SK-N-SH (cell line): ENCODE measurements around the gene FCHSD2. TPM values are rescaled to one million over a fixed set of nuclear protein-coding genes. Genes with fewer than 3 reads are reported as not detected.

ENCODE experiments used
- CTCF ChIA-PET: fragments of 300-600, 350-600 bp; formaldehyde crosslinking; extraction: SDS; loops from one replicate; lab custom pipeline; 2021; lab: Yijun Ruan, JAX
- POLR2A ChIA-PET: fragments of 350-600 bp; sonication (Branson Sonifier 250); formaldehyde crosslinking; extraction: SDS; loops from one replicate; lab custom pipeline; 2020; ENCODE audit warnings: antibody characterized with exemption, inconsistent platforms; lab: Yijun Ruan, JAX
- DNase-seq: peaks from one replicate; pipeline ENCODE4 v3.0.0; 2012
- H2AFZ ChIP-seq: fragments of 200-600 bp; sonication (generic); 2 replicates; pipeline ENCODE4 v1.8.1; 2016; ENCODE audit warnings: antibody characterized with exemption, mild to moderate bottlenecking, low read depth
- H3F3A ChIP-seq: fragments of 200-600 bp; sonication (generic); replicated peaks from 2 replicates; pipeline ENCODE3; 2016; ENCODE audit warnings: antibody characterized with exemption, mild to moderate bottlenecking; ENCODE audit not compliant: insufficient read depth
- H3K27ac ChIP-seq, 2 experiments: fragments of 200-500 bp in 1 of 2; fragments of 200-600 bp in 1 of 2; sonication (Bioruptor generic) in 1 of 2; sonication (generic), shearing (Covaris generic) in 1 of 2; 2 replicates each; pipeline versions ENCODE4 v1.5.1 to v1.6.1; 2014 to 2016; ENCODE audit warnings: low read depth in 2 of 2, inconsistent platforms in 1 of 2, low read length in 1 of 2, mild to moderate bottlenecking in 1 of 2, mixed read lengths in 1 of 2
- H3K27me3 ChIP-seq: fragments of 200-600 bp; sonication (generic), shearing (Covaris generic); 2 replicates; pipeline ENCODE4 v1.6.1; 2016; ENCODE audit warnings: mixed run types; ENCODE audit not compliant: insufficient read depth
- H3K36me3 ChIP-seq, 2 experiments: fragments of 200-500 bp in 1 of 2; fragments of 200-600 bp in 1 of 2; sonication (Bioruptor generic) in 1 of 2; sonication (generic) in 1 of 2; replicated peaks in 1 of 2; 2 replicates each; pipeline versions ENCODE3 to v1.5.1; 2014 to 2016; ENCODE audit warnings: low read length in 1 of 2, mild to moderate bottlenecking in 1 of 2; ENCODE audit not compliant: insufficient read depth in 2 of 2, control insufficient read depth in 1 of 2
- H3K4me1 ChIP-seq, 2 experiments: fragments of 200-500 bp in 1 of 2; fragments of 200-600 bp in 1 of 2; sonication (Bioruptor generic) in 1 of 2; sonication (generic), shearing (Covaris generic) in 1 of 2; 2 replicates each; pipeline versions ENCODE4 v1.5.1 to v1.6.1; 2014 to 2016; ENCODE audit warnings: low read depth in 1 of 2, low read length in 1 of 2, mixed run types in 1 of 2; ENCODE audit not compliant: insufficient read depth in 2 of 2, control insufficient read depth in 1 of 2
- H3K4me2 ChIP-seq: fragments of 200-600 bp; sonication (generic), shearing (Covaris generic); 2 replicates; pipeline ENCODE4 v1.6.1; 2017; ENCODE audit warnings: mixed run types
- H3K4me3 ChIP-seq, 2 experiments: fragments of 200-500 bp in 1 of 2; fragments of 200-600 bp in 1 of 2; sonication (Bioruptor generic) in 1 of 2; sonication (generic), shearing (Covaris generic) in 1 of 2; 2 replicates each; pipeline versions ENCODE4 v1.5.1 to v1.8.1; 2014 to 2016; ENCODE audit warnings: low read depth in 2 of 2, inconsistent platforms in 1 of 2, low read length in 1 of 2, mild to moderate bottlenecking in 1 of 2, mixed read lengths in 1 of 2, moderate library complexity in 1 of 2
- H3K79me2 ChIP-seq: fragments of 200-600 bp; sonication (generic); 2 replicates; pipeline ENCODE4 v1.8.1; 2017; ENCODE audit warnings: mild to moderate bottlenecking; ENCODE audit not compliant: insufficient read depth
- H3K9ac ChIP-seq: fragments of 200-600 bp; sonication (generic); 2 replicates; pipeline ENCODE4 v1.6.1; 2017; ENCODE audit warnings: mixed run types
- H3K9me2 ChIP-seq: fragments of 200-600 bp; sonication (generic); 2 replicates; pipeline ENCODE4 v1.6.1; 2017; ENCODE audit warnings: mixed run types
- H3K9me3 ChIP-seq: fragments of 200-600 bp; sonication (generic); 2 replicates; pipeline ENCODE4 v1.6.1; 2017; ENCODE audit warnings: mixed run types, mild to moderate bottlenecking, moderate library complexity
- H4K20me1 ChIP-seq: fragments of 200-600 bp; sonication (generic); 2 replicates; pipeline ENCODE4 v1.6.1; 2017; ENCODE audit warnings: mild to moderate bottlenecking, mixed run types; ENCODE audit not compliant: insufficient read depth
- CHD2 ChIP-seq: fragments of 150-350 bp; IDR thresholded peaks from 2 replicates; pipeline ENCODE4 v1.6.1; 2018; ENCODE audit warnings: low read length; ENCODE audit not compliant: partially characterized antibody
- CTCF ChIP-seq: fragments of 200-600 bp; sonication (generic); IDR thresholded peaks from 2 replicates; pipeline ENCODE4 v1.6.1; 2017; ENCODE audit warnings: antibody characterized with exemption, mild to moderate bottlenecking, moderate library complexity
- ELF1 ChIP-seq: IDR thresholded peaks from 2 replicates; pipeline ENCODE4 v1.4.0; 2012
- EZH2phosphoT487 ChIP-seq: fragments of 200-600 bp; sonication (generic); IDR thresholded peaks from 2 replicates; pipeline ENCODE4 v1.6.1; 2017; ENCODE audit warnings: low read depth, mixed run types, mild to moderate bottlenecking, antibody characterized with exemption, moderate library complexity, borderline replicate concordance
- FOSL2 ChIP-seq: IDR thresholded peaks from 2 replicates; pipeline ENCODE4 v1.4.0; 2012; ENCODE audit warnings: low read depth, mild to moderate bottlenecking, moderate library complexity, borderline replicate concordance
- FOXM1 ChIP-seq: IDR thresholded peaks from 2 replicates; pipeline ENCODE4 v1.4.0; 2012; ENCODE audit warnings: low read depth, mild to moderate bottlenecking
- GABPA ChIP-seq: IDR thresholded peaks from 2 replicates; pipeline ENCODE4 v1.4.0; 2012; ENCODE audit warnings: low read depth, mild to moderate bottlenecking
- MAX ChIP-seq: IDR thresholded peaks from 2 replicates; pipeline ENCODE4 v1.4.0; 2012; ENCODE audit warnings: low read depth
- MXI1 ChIP-seq: IDR thresholded peaks from 2 replicates; pipeline ENCODE4 v1.6.1; 2012; ENCODE audit warnings: mild to moderate bottlenecking, low read depth, low read length, improper control_type of control experiment
- NFIC ChIP-seq: IDR thresholded peaks from 2 replicates; pipeline ENCODE4 v1.4.0; 2012; ENCODE audit warnings: borderline replicate concordance
- RCOR1 ChIP-seq: fragments of 150-350 bp; IDR thresholded peaks from 2 replicates; pipeline ENCODE4 v1.6.1; 2017; ENCODE audit warnings: antibody characterized with exemption, low read length
- REST ChIP-seq: IDR thresholded peaks from 2 replicates; pipeline ENCODE4 v1.6.1; 2012; ENCODE audit warnings: mild to moderate bottlenecking, low read depth, low read length, moderate library complexity
- RFX5 ChIP-seq: IDR thresholded peaks from 2 replicates; pipeline ENCODE4 v1.6.1; 2012; ENCODE audit warnings: mild to moderate bottlenecking, improper control_type of control experiment, low read length
- SIN3A ChIP-seq: IDR thresholded peaks from 2 replicates; pipeline ENCODE4 v1.6.1; 2012; ENCODE audit warnings: low read depth, mild to moderate bottlenecking, low read length, moderate library complexity, borderline replicate concordance
- TAF1 ChIP-seq: IDR thresholded peaks from 2 replicates; pipeline ENCODE4 v1.6.1; 2012; ENCODE audit warnings: low read depth, mild to moderate bottlenecking, low read length, moderate library complexity, borderline replicate concordance
- WGBS: methylation state at CpG from one replicate; pipeline ENCODE4 v1.1.6; 2017; ENCODE audit warnings: low lambda C conversion rate; 5-methylcytosine and 5-hydroxymethylcytosine counted together
- polyA plus RNA-seq, 3 experiments: library from polyadenylated mRNA; depleted of rRNA; stranded (reverse); fragments of >200 nt; gene quantifications; 2 replicates each; pipeline ENCODE4 v1.2.3, GENCODE V29; 2012

FCHSD2 gene
- polyA plus RNA-seq, 1 of the 3 experiments (the other 2 are of a cell fraction), result 10.4 TPM

- 96% methylated on average over 4 of the region's 5 CpGs for whole genome bisulfite sequencing
- CTCF ChIA-PET, result interaction anchor here (1.2 to 11.4 kb wide), 7 partner anchors 8 to 456 kb away, joined by 3 to 271 read pairs (median 22); partner anchors contain the start of gene FCHSD2
Measured at GRCh38 chr11:72833083-72833733, 308.9 kb downstream of the FCHSD2 start.

GRCh38 chr11:72832301-72833082, 309.6 kb downstream of the FCHSD2 start:
- peaks cover 5 to 10% of the 10 kb centered on the region in 2 experiments; a peak in 2 of 4 replicates for H3K4me1 ChIP-seq
- no peaks in the 10 kb centered on the region for H3F3A ChIP-seq
- H3K4me2 ChIP-seq, result no peak overlapping the region
- H3K36me3 ChIP-seq, result peaks cover under 1 to 2% of the 10 kb centered on the region in 2 experiments
- H3K9me2 ChIP-seq, result no peaks in the 10 kb centered on the region
- no peaks in the 10 kb centered on the region for H3K79me2 ChIP-seq
- no peak for DNase-seq
- ChIA-PET POLR2A (interaction anchor here (1.1 to 1.4 kb wide), 2 partner anchors 344 to 345 kb away, joined by 3 to 8 read pairs; no protein-coding TSS in a partner anchor), CTCF (interaction anchor here (0.6 to 11.4 kb wide), 54 partner anchors 9 to 625 kb away, joined by 3 to 271 read pairs (median 4); partner anchors contain the start of genes ATG16L2 and FCHSD2)
- H2AFZ ChIP-seq, result no peak overlapping the region
- H3K9ac ChIP-seq, result no peak overlapping the region
- TF ChIP-seq ELF1 (no peak), GABPA (no peak), FOSL2 (no peak), EZH2phosphoT487 (no peak), REST (no peak), TAF1 (no peak), MXI1 (no peak), MAX (no peak), RCOR1 (no peak), NFIC (no peak)
- no peak overlapping the region for H3K27ac ChIP-seq
- H3K9me3 ChIP-seq, result no peaks in the 10 kb centered on the region
- no peaks in the 10 kb centered on the region for H4K20me1 ChIP-seq
- H3K4me3 ChIP-seq, result no peak overlapping the region
- H3K27me3 ChIP-seq, result no peaks in the 10 kb centered on the region
- 84% methylated on average over 6 of the region's 9 CpGs for WGBS

More at GRCh38 chr11:72833083-72833733, 308.9 kb downstream of the FCHSD2 start:
- H3K27ac ChIP-seq, result no peak overlapping the region
- no peak overlapping the region for H3K9ac ChIP-seq
- DNase-seq, result no peak
- no peaks in the 10 kb centered on the region for H3K9me3 ChIP-seq
- H2AFZ ChIP-seq, result no peak overlapping the region
- no peaks in the 10 kb centered on the region for H3K27me3 ChIP-seq
- H3K4me1 ChIP-seq, result peaks cover 5 to 10% of the 10 kb centered on the region in 2 experiments; a peak in 2 of 4 replicates
- TF ChIP-seq RFX5 (no peak), SIN3A (no peak), FOXM1 (no peak), MAX (no peak), CTCF (no peak), CHD2 (no peak), ELF1 (no peak)
- H3K79me2 ChIP-seq, result no peaks in the 10 kb centered on the region
- POLR2A ChIA-PET, result no interaction called here
- H3K9me2 ChIP-seq, result no peaks in the 10 kb centered on the region
- H3K4me2 ChIP-seq, result no peak overlapping the region
- H3K36me3 ChIP-seq, result peaks cover 4 to 7% of the 10 kb centered on the region in 2 experiments
- no peak overlapping the region for H3K4me3 ChIP-seq
- no peaks in the 10 kb centered on the region for H4K20me1 ChIP-seq
- H3F3A ChIP-seq, result peaks cover 4% of the 10 kb centered on the region
